HG02840 (cell line): Measurements from ENCODE around the gene FGFBP1.
"Not testable (repeated sequence)": the region's sequence is repeated elsewhere in the genome, so short reads cannot be mapped to it uniquely, and the experiment has no call there.

Source experiments
- ATAC-seq: cut with Tn5 transposase; IDR thresholded peaks from one replicate; pipeline ENCODE4 v1.9.1; 2021; ENCODE audit warnings: mild to moderate bottlenecking, moderate library complexity, moderate number of reproducible peaks; ENCODE audit not compliant: unreplicated experiment, low FRiP score

FGFBP1 gene

GRCh38 chr4:15947684-15948083 is 9.1 kb upstream of the FGFBP1 start:
- no peak for ATAC-seq

- no peak for ATAC-seq
Measured at GRCh38 chr4:15945516-15945915, 7.0 kb upstream of the FGFBP1 start.

GRCh38 chr4:15944895-15945294 is 6.4 kb upstream of the FGFBP1 start:
- ATAC-seq: no peak

- no peak for ATAC-seq
Measured at GRCh38 chr4:15942283-15942682, 3.7 kb upstream of the FGFBP1 start.

GRCh38 chr4:15938182-15938581 is 358 bp downstream of the FGFBP1 start:
- ATAC-seq: no peak

- no peak for ATAC-seq
Measured at GRCh38 chr4:15936495-15936894, 2.0 kb downstream of the FGFBP1 start.

- no peak for ATAC-seq
Measured at GRCh38 chr4:15935504-15936402, 2.8 kb downstream of the FGFBP1 start.

- no peak for ATAC-seq
Measured at GRCh38 chr4:15934259-15934658, 4.3 kb downstream of the FGFBP1 start.

GRCh38 chr4:15931451-15932210 is 6.9 kb downstream of the FGFBP1 start:
- ATAC-seq: no peak

GRCh38 chr4:15930314-15930713 is 8.2 kb downstream of the FGFBP1 start:
- ATAC-seq: no peak

- ATAC-seq: no peak
Measured at GRCh38 chr4:15929540-15929939, 9.0 kb downstream of the FGFBP1 start.

- no peak for ATAC-seq
Measured at GRCh38 chr4:15928883-15929282, 9.7 kb downstream of the FGFBP1 start.

- no peak for ATAC-seq
Measured at GRCh38 chr4:15926486-15926885, 12.1 kb downstream of the FGFBP1 start.

- ATAC-seq: no peak
Measured at GRCh38 chr4:15925830-15926229, 12.7 kb downstream of the FGFBP1 start.

- no peak for ATAC-seq
Measured at GRCh38 chr4:15921592-15921932, 17.0 kb downstream of the FGFBP1 start.

GRCh38 chr4:15920723-15921591 is 17.6 kb downstream of the FGFBP1 start:
- ATAC-seq: no peak

GRCh38 chr4:15918484-15919129 is 19.9 kb downstream of the FGFBP1 start:
- ATAC-seq: no peak

- no peak for ATAC-seq
Measured at GRCh38 chr4:15917297-15917696, 21.2 kb downstream of the FGFBP1 start.

- ATAC-seq: not testable (repeated sequence)
Measured at GRCh38 chr4:15916358-15916757, 22.2 kb downstream of the FGFBP1 start.

GRCh38 chr4:15914736-15915135 is 23.8 kb downstream of the FGFBP1 start:
- ATAC-seq: no peak
